ENCODE measurements around the gene PCDHGA2. TPM values are rescaled to one million over a fixed set of nuclear protein-coding genes. Genes with fewer than 3 reads are reported as not detected.
A peak's percentile ranks its signal among the peaks of the same experiment; 100 is the strongest.

Gene PCDHGA2
- total RNA-seq, 1 donor from 2014 or later: 0.11 TPM

DNA sequence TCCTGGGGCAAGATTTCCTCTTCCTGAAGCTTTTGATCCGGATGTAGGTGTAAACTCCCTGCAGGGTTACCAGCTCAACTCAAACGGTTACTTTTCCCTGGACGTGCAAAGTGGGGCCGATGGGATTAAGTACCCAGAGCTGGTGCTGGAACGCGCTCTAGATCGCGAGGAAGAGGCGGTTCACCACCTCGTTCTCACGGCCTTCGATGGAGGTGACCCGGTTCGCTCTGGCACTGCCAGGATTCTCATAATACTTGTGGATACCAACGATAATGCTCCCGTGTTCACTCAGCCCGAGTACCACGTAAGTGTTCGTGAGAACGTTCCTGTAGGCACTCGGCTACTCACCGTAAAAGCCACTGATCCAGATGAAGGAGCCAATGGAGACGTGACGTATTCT, 17.1 kb downstream of the PCDHGA2 start:
- Mint-ChIP-seq H3K27me3 (ENCODE audit: low read depth) (peaks cover 20% of the 10 kb centered on the region), H3K4me3 (ENCODE audit: low read depth) (no peak overlapping the region), H3K9me3 (peaks cover 21% of the 10 kb centered on the region), H3K36me3 (ENCODE audit: low read depth) (peaks cover 1% of the 10 kb centered on the region), H3K4me1 (ENCODE audit: low read depth) (peaks cover 2% of the 10 kb centered on the region), H3K27ac (no peak overlapping the region)
- DNase-seq (ENCODE audit: low spot score): no peak
- intact Hi-C loops (cut with micrococcal nuclease): loop anchor here (5.0 to 10.0 kb wide), 4 partner anchors 67 to 202 kb away; partner anchors contain the start of gene PCDHGA11

DNA sequence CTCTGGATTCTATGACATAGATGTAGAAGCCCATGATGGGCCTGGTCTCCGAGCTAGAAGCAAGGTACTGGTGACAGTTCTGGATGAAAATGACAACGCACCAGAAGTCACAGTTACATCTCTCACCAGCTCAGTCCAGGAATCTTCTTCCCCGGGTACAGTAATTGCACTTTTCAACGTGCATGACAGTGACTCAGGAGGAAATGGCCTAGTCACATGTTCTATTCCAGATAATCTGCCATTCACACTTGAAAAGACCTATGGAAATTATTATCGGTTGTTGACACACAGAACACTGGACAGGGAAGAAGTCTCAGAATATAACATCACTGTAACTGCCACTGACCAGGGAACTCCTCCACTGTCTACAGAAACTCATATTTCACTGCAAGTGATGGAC, 17.6 kb downstream of the PCDHGA2 start:
- peaks cover 3% of the 10 kb centered on the region for H3K36me3 Mint-ChIP-seq (ENCODE audit: low read depth)
- H3K4me3 Mint-ChIP-seq (ENCODE audit: low read depth): no peak overlapping the region
- DNase-seq (ENCODE audit: low spot score): no peak
- H3K9me3 Mint-ChIP-seq: peaks cover 26% of the 10 kb centered on the region
- H3K4me1 Mint-ChIP-seq (ENCODE audit: low read depth): peaks cover 2% of the 10 kb centered on the region
- H3K27me3 Mint-ChIP-seq (ENCODE audit: low read depth): peaks cover 24% of the 10 kb centered on the region
- intact Hi-C loops (cut with micrococcal nuclease): loop anchor here (5.0 to 10.0 kb wide), 4 partner anchors 66 to 201 kb away; partner anchors contain the start of gene PCDHGA11
- H3K27ac Mint-ChIP-seq: no peak overlapping the region

- Mint-ChIP-seq H3K27me3 (ENCODE audit: low read depth) (peaks cover 27% of the 10 kb centered on the region), H3K4me1 (ENCODE audit: low read depth) (peaks cover 2% of the 10 kb centered on the region), H3K9me3 (peaks cover 31% of the 10 kb centered on the region), H3K36me3 (ENCODE audit: low read depth) (peaks cover 3% of the 10 kb centered on the region), H3K27ac (no peak overlapping the region), H3K4me3 (ENCODE audit: low read depth) (no peak overlapping the region)
- DNase-seq (ENCODE audit: low spot score): no peak
- intact Hi-C loops (cut with micrococcal nuclease): loop anchor here (5.0 to 10.0 kb wide), 4 partner anchors 65 to 200 kb away; partner anchors contain the start of gene PCDHGA11
These were observed 18.4 kb downstream of the PCDHGA2 start for GRCh38 chr5:141356950-141357349.

- H3K4me3 Mint-ChIP-seq (ENCODE audit: low read depth): peak within 1 kb of the TSS; percentile 85
- peaks cover 34% of the 10 kb centered on the region for H3K27me3 Mint-ChIP-seq (ENCODE audit: low read depth)
- H3K36me3 Mint-ChIP-seq (ENCODE audit: low read depth): peaks cover 6% of the 10 kb centered on the region
- DNase-seq (ENCODE audit: low spot score): no peak
- H3K4me1 Mint-ChIP-seq (ENCODE audit: low read depth): peaks cover 2% of the 10 kb centered on the region
- intact Hi-C loops (cut with micrococcal nuclease): loop anchor here (5.0 to 10.0 kb wide), 4 partner anchors 62 to 197 kb away; partner anchors contain the start of gene PCDHGA11
- peaks cover 52% of the 10 kb centered on the region for H3K9me3 Mint-ChIP-seq
- H3K27ac Mint-ChIP-seq: peak within 1 kb of the TSS; percentile 62
These were observed 21.3 kb downstream of the PCDHGA2 start, which contains the start of gene PCDHGB2 for GRCh38 chr5:141359790-141360426. PCDHGB2 (plus strand) TSS chr5:141359994; CDS start chr5:141360136, 142 bp downstream.

DNA sequence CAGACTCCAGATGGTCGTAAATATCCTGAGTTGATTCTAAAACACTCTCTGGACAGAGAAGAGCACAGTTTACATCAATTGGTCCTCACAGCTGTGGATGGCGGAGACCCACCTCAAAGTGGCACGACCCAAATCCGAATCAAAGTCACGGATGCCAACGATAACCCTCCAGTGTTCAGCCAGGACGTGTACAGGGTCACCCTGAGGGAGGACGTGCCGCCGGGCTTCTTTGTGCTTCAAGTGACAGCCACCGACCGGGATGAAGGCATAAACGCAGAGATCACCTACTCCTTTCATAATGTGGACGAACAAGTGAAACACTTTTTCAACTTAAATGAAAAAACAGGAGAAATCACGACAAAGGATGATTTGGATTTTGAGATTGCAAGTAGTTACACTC, 22.1 kb downstream of the PCDHGA2 start:
- intact Hi-C loops (cut with micrococcal nuclease): no loop called here
- Mint-ChIP-seq H3K9me3 (peaks cover 55% of the 10 kb centered on the region), H3K27me3 (ENCODE audit: low read depth) (peaks cover 37% of the 10 kb centered on the region), H3K4me1 (ENCODE audit: low read depth) (peaks cover 2% of the 10 kb centered on the region), H3K27ac (no peak overlapping the region), H3K36me3 (ENCODE audit: low read depth) (peaks cover 6% of the 10 kb centered on the region), H3K4me3 (ENCODE audit: low read depth) (peak overlapping the region; percentile 85)
- no peak for DNase-seq (ENCODE audit: low spot score)

DNA sequence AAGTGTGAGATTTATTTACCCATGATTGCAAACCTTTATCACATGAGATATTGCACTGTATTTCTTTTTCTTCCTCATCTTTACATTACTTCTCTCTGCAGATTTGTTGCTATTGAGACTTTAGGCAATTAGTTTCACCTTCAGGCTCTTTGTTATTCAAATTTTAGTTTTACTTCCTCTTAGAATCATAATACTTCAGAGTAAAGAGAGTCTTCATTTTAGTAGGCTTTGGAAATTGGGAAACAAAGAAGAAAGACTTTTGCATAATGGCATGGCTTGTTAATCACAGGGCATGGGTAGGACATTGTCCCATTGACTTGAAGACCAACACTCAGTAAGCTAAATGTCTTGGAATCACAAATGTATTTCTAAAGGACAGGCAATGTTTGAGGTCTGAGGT, 24.2 kb downstream of the PCDHGA2 start:
- Mint-ChIP-seq H3K4me1 (ENCODE audit: low read depth) (peaks cover 2% of the 10 kb centered on the region), H3K36me3 (ENCODE audit: low read depth) (peaks cover 6% of the 10 kb centered on the region), H3K27ac (no peak overlapping the region), H3K4me3 (ENCODE audit: low read depth) (no peak overlapping the region), H3K9me3 (peaks cover 55% of the 10 kb centered on the region), H3K27me3 (ENCODE audit: low read depth) (peaks cover 33% of the 10 kb centered on the region)
- no peak for DNase-seq (ENCODE audit: low spot score)
- intact Hi-C loops (cut with micrococcal nuclease): no loop called here

DNA sequence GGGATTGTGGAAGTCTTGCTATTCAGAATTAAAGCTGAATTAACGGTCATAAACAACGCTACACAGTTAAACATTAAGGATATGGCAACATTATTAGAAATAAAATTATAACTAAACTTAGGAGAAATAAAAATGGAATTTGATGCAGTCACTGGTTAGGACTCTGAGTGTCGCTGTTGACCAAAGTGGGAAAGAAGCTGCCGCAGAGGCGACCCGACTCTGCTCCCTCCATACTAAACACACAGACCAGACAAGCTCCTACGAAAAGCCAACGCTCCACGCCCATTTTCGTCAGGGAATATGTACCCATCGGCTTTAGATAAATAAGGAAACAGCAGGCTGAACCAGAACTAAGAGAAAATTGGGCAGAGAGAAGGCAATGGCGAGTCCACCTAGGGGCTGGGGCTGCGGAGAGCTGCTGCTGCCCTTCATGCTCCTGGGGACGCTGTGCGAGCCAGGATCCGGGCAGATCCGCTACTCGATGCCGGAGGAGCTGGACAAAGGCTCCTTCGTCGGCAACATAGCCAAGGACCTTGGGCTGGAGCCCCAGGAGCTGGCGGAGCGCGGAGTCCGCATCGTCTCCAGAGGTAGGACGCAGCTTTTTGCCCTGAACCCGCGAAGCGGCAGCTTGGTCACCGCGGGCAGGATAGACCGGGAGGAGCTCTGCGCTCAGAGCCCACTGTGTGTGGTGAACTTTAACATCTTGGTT, 25.5 kb downstream of the PCDHGA2 start, which contains the start of gene PCDHGA5:
TSS of gene PCDHGA5 (plus strand) at position 211 of the 709 bp plus-strand sequence. CDS start at position 380, 169 bp downstream.
- peaks cover 6% of the 10 kb centered on the region for H3K36me3 Mint-ChIP-seq (ENCODE audit: low read depth)
- intact Hi-C loops (cut with micrococcal nuclease): no loop called here
- H3K4me3 Mint-ChIP-seq (ENCODE audit: low read depth): no peak within 1 kb of the TSS
- no peak for DNase-seq (ENCODE audit: low spot score)
- H3K27ac Mint-ChIP-seq: no peak within 1 kb of the TSS
- peaks cover 30% of the 10 kb centered on the region for H3K27me3 Mint-ChIP-seq (ENCODE audit: low read depth)
- H3K4me1 Mint-ChIP-seq (ENCODE audit: low read depth): peaks cover 2% of the 10 kb centered on the region
- H3K9me3 Mint-ChIP-seq: peaks cover 52% of the 10 kb centered on the region

DNA sequence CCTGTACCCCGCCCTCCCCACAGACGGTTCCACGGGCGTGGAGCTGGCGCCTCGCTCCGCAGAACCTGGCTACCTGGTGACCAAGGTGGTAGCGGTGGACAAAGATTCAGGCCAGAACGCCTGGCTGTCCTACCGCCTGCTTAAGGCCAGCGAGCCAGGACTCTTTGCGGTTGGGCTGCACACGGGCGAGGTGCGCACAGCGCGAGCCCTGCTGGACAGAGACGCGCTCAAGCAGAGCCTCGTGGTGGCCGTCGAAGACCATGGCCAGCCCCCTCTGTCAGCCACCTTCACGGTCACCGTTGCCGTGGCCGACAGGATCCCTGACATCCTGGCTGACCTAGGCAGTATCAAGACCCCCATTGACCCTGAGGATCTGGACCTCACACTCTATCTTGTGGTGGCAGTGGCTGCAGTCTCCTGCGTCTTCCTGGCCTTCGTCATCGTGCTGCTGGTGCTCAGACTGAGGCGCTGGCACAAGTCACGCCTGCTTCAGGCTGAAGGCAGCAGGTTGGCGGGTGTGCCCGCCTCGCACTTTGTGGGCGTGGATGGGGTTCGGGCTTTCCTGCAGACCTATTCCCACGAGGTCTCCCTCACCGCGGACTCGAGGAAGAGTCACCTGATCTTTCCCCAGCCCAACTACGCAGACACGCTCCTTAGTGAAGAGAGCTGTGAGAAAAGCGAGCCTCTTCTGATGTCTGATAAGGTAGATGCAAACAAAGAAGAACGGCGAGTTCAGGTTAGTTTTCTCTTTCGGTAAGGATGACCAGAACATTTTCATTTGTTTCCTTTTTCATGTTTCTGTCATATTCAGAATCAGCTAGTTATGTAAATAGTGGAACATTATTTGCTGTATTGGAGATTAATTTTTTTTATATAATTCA, 27.7 kb downstream of the PCDHGA2 start:
- no peak for DNase-seq (ENCODE audit: low spot score)
- Mint-ChIP-seq H3K27ac (no peak overlapping the region), H3K27me3 (ENCODE audit: low read depth) (peaks cover 30% of the 10 kb centered on the region), H3K9me3 (peaks cover 45% of the 10 kb centered on the region), H3K4me1 (ENCODE audit: low read depth) (peaks cover 1% of the 10 kb centered on the region), H3K36me3 (ENCODE audit: low read depth) (peaks cover 3% of the 10 kb centered on the region), H3K4me3 (ENCODE audit: low read depth) (no peak overlapping the region)
- intact Hi-C loops (cut with micrococcal nuclease): no loop called here

GRCh38 chr5:141369994-141370848, 31.7 kb downstream of the PCDHGA2 start, which contains the start of gene PCDHGB3:
PCDHGB3 (plus strand) TSS chr5:141370242; CDS start chr5:141370395, 153 bp downstream.
- Mint-ChIP-seq H3K9me3 (peaks cover 37% of the 10 kb centered on the region), H3K36me3 (ENCODE audit: low read depth) (peaks cover 5% of the 10 kb centered on the region), H3K27me3 (ENCODE audit: low read depth) (peaks cover 19% of the 10 kb centered on the region), H3K27ac (no peak within 1 kb of the TSS), H3K4me1 (ENCODE audit: low read depth) (peaks cover 1% of the 10 kb centered on the region), H3K4me3 (ENCODE audit: low read depth) (peak within 1 kb of the TSS; percentile 77)
- DNase-seq (ENCODE audit: low spot score): no peak
- intact Hi-C loops (cut with micrococcal nuclease): no loop called here

DNA sequence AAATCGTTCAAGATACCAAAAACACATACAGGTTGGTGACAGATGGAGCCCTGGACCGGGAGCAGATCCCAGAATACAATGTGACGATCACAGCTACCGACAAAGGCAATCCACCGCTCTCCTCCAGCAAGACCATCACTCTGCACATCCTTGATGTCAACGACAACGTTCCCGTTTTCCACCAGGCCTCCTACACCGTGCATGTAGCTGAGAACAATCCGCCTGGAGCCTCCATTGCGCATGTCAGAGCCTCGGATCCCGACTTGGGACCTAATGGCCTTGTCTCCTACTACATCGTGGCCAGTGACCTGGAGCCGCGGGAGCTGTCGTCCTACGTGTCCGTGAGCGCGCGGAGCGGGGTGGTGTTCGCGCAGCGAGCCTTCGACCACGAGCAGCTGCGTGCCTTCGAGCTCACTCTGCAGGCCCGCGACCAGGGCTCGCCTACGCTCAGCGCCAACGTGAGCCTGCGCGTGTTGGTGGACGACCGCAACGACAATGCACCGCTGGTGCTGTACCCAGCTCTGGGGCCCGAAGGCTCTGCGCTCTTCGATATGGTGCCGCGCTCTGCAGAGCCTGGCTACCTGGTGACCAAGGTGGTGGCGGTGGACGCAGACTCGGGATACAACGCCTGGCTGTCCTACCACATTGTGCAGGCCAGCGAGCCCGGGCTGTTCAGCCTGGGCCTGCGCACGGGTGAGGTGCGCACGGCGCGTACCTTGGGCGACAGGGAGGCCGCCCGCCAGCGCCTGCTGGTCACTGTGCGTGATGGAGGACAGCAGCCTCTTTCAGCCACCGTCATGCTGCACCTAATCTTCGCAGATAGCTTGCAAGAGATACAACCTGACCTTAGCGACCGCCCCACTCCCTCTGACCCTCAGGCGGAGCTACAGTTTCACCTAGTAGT, 33.3 kb downstream of the PCDHGA2 start:
- H3K27me3 Mint-ChIP-seq (ENCODE audit: low read depth): peaks cover 15% of the 10 kb centered on the region
- intact Hi-C loops (cut with micrococcal nuclease): no loop called here
- H3K4me3 Mint-ChIP-seq (ENCODE audit: low read depth): no peak overlapping the region
- H3K9me3 Mint-ChIP-seq: peaks cover 38% of the 10 kb centered on the region
- H3K27ac Mint-ChIP-seq: no peak overlapping the region
- peaks cover 5% of the 10 kb centered on the region for H3K36me3 Mint-ChIP-seq (ENCODE audit: low read depth)
- H3K4me1 Mint-ChIP-seq (ENCODE audit: low read depth): peaks cover 1% of the 10 kb centered on the region
- no peak for DNase-seq (ENCODE audit: low spot score)

Measured in activated T-helper 2 cell treated with anti-CD3 and anti-CD28 coated beads, Interferon-gamma antibody, Interleukin-2, Interleukin-4, amounts not matched to agents 10 μg/mL and 5 μg/mL and 100 μg/mL, durations not matched to agents 14 hours and 24 hours and 36 hours (primary cell).